Panc1 (cell line): Measurements from ENCODE around the gene LCE2A. TPM values are rescaled to one million over a fixed set of nuclear protein-coding genes. Genes with fewer than 3 reads are reported as not detected.

Source experiments
- ATAC-seq: fragments of 200-7000 bp; cut with Tn5 transposase; 2 replicates; pipeline ENCODE4 v1.9.1; 2020; ENCODE audit warnings: mild to moderate bottlenecking, moderate library complexity
- Bru-seq: library from RNA; stranded (reverse); fragments of 400-500 nt; gene quantifications from one replicate; lab custom pipeline; 2021; lab: Mats Ljungman, UMichigan
- BruChase-seq, 2 experiments: library from RNA; stranded (reverse); fragments of 400-500 nt; gene quantifications; one replicate each; lab custom pipeline; 2021; lab: Mats Ljungman, UMichigan
- BruUV-seq: library from RNA; stranded (reverse); fragments of 400-500 nt; replicated peaks from 2 replicates; lab custom pipeline; 2021; lab: Mats Ljungman, UMichigan
- CTCF ChIA-PET: fragments of 300-600 bp; sonication (Branson Sonifier 250); formaldehyde crosslinking; loops from one replicate; lab custom pipeline; 2022; ENCODE audit warnings: antibody characterized with exemption; lab: Charles Lee
- POLR2A ChIA-PET: fragments of 300-600 bp; sonication (Branson Sonifier 250); formaldehyde crosslinking; loops from one replicate; lab custom pipeline; 2022; ENCODE audit warnings: antibody characterized with exemption; lab: Charles Lee
- DNase-seq: peaks from one replicate; pipeline ENCODE4 v3.0.0-alpha.2; 2010; ENCODE audit warnings: low read depth, low spot score
- H3K27ac ChIP-seq: 2 replicates; pipeline ENCODE4 v1.5.1; 2011; ENCODE audit warnings: mild to moderate bottlenecking, low read length, inconsistent platforms
- H3K27me3 ChIP-seq: fragments of 200-500 bp; sonication (Bioruptor generic); 2 replicates; pipeline ENCODE4 v1.6.0; 2014; ENCODE audit warnings: low read length, inconsistent platforms; ENCODE audit not compliant: control insufficient read depth, insufficient read depth
- H3K36me3 ChIP-seq: fragments of 200-500 bp; sonication (Bioruptor generic); 2 replicates; pipeline ENCODE4 v1.5.1; 2014; ENCODE audit warnings: inconsistent platforms, mild to moderate bottlenecking, low read length, moderate library complexity; ENCODE audit not compliant: control insufficient read depth, insufficient read depth
- H3K4me1 ChIP-seq: 2 replicates; pipeline ENCODE4 v1.5.1; 2011; ENCODE audit warnings: inconsistent platforms, mild to moderate bottlenecking, low read length, moderate library complexity; ENCODE audit not compliant: control insufficient read depth, insufficient read depth
- H3K4me3 ChIP-seq, 2 experiments: 2 replicates each; pipeline ENCODE4 v1.5.1; 2011 to 2012; ENCODE audit warnings: low read depth in 2 of 2, low read length in 2 of 2, mild to moderate bottlenecking in 2 of 2, inconsistent platforms in 1 of 2, moderate library complexity in 1 of 2
- H3K9me3 ChIP-seq: fragments of 200-500 bp; sonication (Bioruptor generic); 2 replicates; pipeline ENCODE4 v1.5.1; 2014; ENCODE audit warnings: low read depth, mild to moderate bottlenecking, inconsistent platforms, low read length, moderate library complexity; ENCODE audit not compliant: control insufficient read depth, insufficient read depth
- CTCF ChIP-seq: fragments of 450-650 bp; IDR thresholded peaks from 2 replicates; pipeline ENCODE4 v1.5.1; 2017; ENCODE audit warnings: mild to moderate bottlenecking
- POLR2AphosphoS5 ChIP-seq: IDR thresholded peaks from 2 replicates; pipeline ENCODE4 v1.6.1; 2012; ENCODE audit warnings: mild to moderate bottlenecking, low read depth, low read length, moderate library complexity
- REST ChIP-seq, 2 experiments: IDR thresholded peaks; 2 replicates each; pipeline ENCODE4 v1.6.1; 2011 to 2012; ENCODE audit warnings: low read depth in 2 of 2, control low read depth in 1 of 2, low read length in 1 of 2, mild to moderate bottlenecking in 1 of 2, moderate library complexity in 1 of 2; ENCODE audit not compliant: insufficient read depth in 1 of 2
- SIN3A ChIP-seq: IDR thresholded peaks from 2 replicates; pipeline ENCODE4 v1.6.1; 2012; ENCODE audit warnings: low read depth, mild to moderate bottlenecking, low read length, moderate library complexity, borderline replicate concordance; ENCODE audit not compliant: insufficient read depth
- TCF7L2 ChIP-seq: IDR thresholded peaks from 2 replicates; pipeline ENCODE4 v1.6.1; 2011; ENCODE audit warnings: mild to moderate bottlenecking, low read depth, low read length, inconsistent platforms
- in situ Hi-C: cut with HindIII; loops from 2 replicates; pipeline ENCODE4 v1.10.0; 2016; ENCODE audit warnings: low sequenced_read_pairs, low pct_unique_long_range_greater_than_20kb
- intact Hi-C: fragments of 100-400 bp; cut with micrococcal nuclease; formaldehyde crosslinking; loops from one replicate; pipeline ENCODE4 v1.10.0; 2022; ENCODE audit not compliant: unreplicated experiment
- long read RNA-seq: library from polyadenylated mRNA; unstranded; transcript quantifications from one replicate; pipeline ENCODE4 v2.0.0, GENCODE V29; 2021; ENCODE audit not compliant: unreplicated experiment
- polyA plus RNA-seq: library from polyadenylated mRNA; unstranded; fragments of >200 nt; gene quantifications from one replicate; pipeline ENCODE4 v1.2.1, GENCODE V29; 2012; ENCODE audit warnings: missing spikeins; ENCODE audit not compliant: insufficient read length
- total RNA-seq: library from RNA; stranded (reverse); gene quantifications from one replicate; pipeline ENCODE4 v1.2.1, GENCODE V29; 2021; ENCODE audit not compliant: unreplicated experiment

LCE2A gene
- total RNA-seq (not detected), Bru-seq, nascent RNA (not detected), BruChase-seq, experiment 1, labeled RNA remaining after a 2-hour chase (not detected), BruChase-seq, experiment 2, labeled RNA remaining after a 6-hour chase (not detected)
- not detected for polyA plus RNA-seq
- long read RNA-seq = 0 reads

GRCh38 chr1:152697701-152698600 is at the start of gene LCE2A:
TSS of gene LCE2A (plus strand) at chr1:152698345. CDS start at chr1:152698902, 557 bp downstream.
- TF ChIP-seq POLR2AphosphoS5 = no peak
- TF ChIP-seq CTCF = no peak
- TF ChIP-seq REST (IDR thresholded peaks at IDR 0.05; ENCODE audit: insufficient read depth in 1 of 2, low read depth in 2 of 2, low read length in 1 of 2) = no peak
- no peak for TF ChIP-seq SIN3A
- TF ChIP-seq TCF7L2 = no peak
- DNase-seq (no peak), ATAC-seq (no peak)
- intact Hi-C loops = no loop called here
- BruUV-seq = no TSS peak
- in situ Hi-C loops = no loop called here
- Histone ChIP-seq H3K27me3 (peaks cover 2% of the 10 kb centered on the region; the same call in 1 of the 2 replicates), H3K4me1 (no peaks in the 10 kb centered on the region), H3K36me3 (no peaks in the 10 kb centered on the region), H3K9me3 (no peaks in the 10 kb centered on the region), H3K27ac (no peak within 1 kb of the TSS), H3K4me3 (no peak within 1 kb of the TSS)
- POLR2A ChIA-PET = no interaction called here
- CTCF ChIA-PET = no interaction called here

GRCh38 chr1:152654110-152654509 is 44.0 kb upstream of the LCE2A start:
- H3K4me3 ChIP-seq = no peak overlapping the region
- intact Hi-C loops (loop anchor here (10.0 kb wide), 1 partner anchor 571 kb away; no protein-coding TSS in a partner anchor), in situ Hi-C loops (no loop called here)
- peaks cover 5% of the 10 kb centered on the region for H3K27me3 ChIP-seq
- no peak overlapping the region for H3K27ac ChIP-seq
- ATAC-seq (peak; percentile 93), DNase-seq (peak; percentile 35)
- no TSS peak for BruUV-seq
- no peak for TF ChIP-seq TCF7L2
- no peak for TF ChIP-seq REST (IDR thresholded peaks at IDR 0.05; ENCODE audit: insufficient read depth in 1 of 2, low read depth in 2 of 2, low read length in 1 of 2)
- TF ChIP-seq SIN3A = no peak
- peak; percentile 92 for TF ChIP-seq CTCF
- no peak for TF ChIP-seq POLR2AphosphoS5
- POLR2A ChIA-PET = no interaction called here
- H3K36me3 ChIP-seq = no peaks in the 10 kb centered on the region
- CTCF ChIA-PET = interaction anchor here (0.7 kb wide), 3 partner anchors 196 to 566 kb away, joined by 3 to 5 read pairs (median 5); no protein-coding TSS in a partner anchor
- no peaks in the 10 kb centered on the region for H3K9me3 ChIP-seq
- no peaks in the 10 kb centered on the region for H3K4me1 ChIP-seq
